Measurements from ENCODE around the gene RRP12. TPM values are rescaled to one million over a fixed set of nuclear protein-coding genes. Genes with fewer than 3 reads are reported as not detected.

RRP12 gene
- total and polyA plus RNA-seq, 12 donors: 11.1 to 46.6 (median 22.3) TPM

DNA sequence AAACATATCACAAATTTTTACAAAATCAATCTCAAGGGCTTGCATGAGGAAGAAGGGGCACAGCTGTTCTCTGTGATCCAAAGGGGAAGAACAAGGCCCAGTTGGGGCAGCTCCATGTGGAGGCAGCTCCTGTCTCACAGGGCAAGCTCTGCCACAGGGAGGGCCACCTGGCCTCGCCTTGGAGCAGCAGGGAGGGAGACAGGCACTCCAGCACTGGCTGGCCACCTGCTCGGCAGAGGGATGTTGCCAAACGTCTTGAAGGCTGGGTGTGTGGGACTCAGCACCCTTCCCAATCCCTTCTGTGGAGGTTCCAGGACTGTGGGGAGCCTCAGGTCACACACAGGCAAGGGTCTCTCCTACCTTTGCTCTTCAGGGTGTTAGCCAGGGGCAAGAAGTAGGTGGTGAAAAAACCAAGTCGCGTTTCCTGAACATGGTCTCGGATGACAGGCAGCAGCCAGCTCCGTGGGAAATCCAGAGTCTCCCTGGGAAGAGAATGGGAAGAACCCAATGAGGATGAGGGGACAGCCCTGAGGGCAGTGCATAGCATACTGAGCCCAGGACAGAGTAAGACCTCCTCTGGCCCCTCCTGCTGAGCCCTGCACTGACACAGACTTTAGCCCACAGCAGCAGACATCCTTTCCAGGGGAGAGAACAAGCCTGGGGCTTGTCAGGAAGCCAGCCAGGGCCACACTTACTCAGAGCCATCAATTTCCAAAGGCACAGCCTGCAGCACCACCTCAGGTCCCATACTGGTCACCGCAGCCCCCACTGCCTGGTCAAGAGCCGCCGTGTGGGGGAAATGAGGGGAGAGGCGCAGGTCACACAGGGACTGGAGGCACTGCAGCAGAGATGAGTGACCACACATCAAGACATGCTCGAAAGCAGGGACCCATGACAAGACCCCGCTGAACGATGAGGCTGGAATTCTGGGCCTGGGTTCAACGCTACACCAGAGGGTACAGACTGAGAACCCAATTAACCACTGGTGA, 21.9 kb downstream of the RRP12 start:
- no peaks in the 10 kb centered on the region for H3K9me3 ChIP-seq
- intact Hi-C loops (cut with DNase I): no loop called here
- TF ChIP-seq, protein P1, sequence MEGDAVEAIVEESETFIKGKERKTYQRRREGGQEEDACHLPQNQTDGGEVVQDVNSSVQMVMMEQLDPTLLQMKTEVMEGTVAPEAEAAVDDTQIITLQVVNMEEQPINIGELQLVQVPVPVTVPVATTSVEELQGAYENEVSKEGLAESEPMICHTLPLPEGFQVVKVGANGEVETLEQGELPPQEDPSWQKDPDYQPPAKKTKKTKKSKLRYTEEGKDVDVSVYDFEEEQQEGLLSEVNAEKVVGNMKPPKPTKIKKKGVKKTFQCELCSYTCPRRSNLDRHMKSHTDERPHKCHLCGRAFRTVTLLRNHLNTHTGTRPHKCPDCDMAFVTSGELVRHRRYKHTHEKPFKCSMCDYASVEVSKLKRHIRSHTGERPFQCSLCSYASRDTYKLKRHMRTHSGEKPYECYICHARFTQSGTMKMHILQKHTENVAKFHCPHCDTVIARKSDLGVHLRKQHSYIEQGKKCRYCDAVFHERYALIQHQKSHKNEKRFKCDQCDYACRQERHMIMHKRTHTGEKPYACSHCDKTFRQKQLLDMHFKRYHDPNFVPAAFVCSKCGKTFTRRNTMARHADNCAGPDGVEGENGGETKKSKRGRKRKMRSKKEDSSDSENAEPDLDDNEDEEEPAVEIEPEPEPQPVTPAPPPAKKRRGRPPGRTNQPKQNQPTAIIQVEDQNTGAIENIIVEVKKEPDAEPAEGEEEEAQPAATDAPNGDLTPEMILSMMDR (IDR thresholded peaks at IDR 0.05): no peak
- no peak overlapping the region for H3K4me3 ChIP-seq
- H3K36me3 ChIP-seq: peaks cover 0 to 97% (median 23%) of the 10 kb centered on the region in 9 donors
- ATAC-seq (peak in 2 of 8 donors; percentile 24 to 51), DNase-seq (no peak)
- WGBS, 2 donors: 77 to 81% methylated on average over 15 of the region's 15 CpGs
- H3K4me1 ChIP-seq: no peaks in the 10 kb centered on the region
- no peaks in the 10 kb centered on the region for H3K27me3 ChIP-seq
- no peak overlapping the region for H3K27ac ChIP-seq

DNA sequence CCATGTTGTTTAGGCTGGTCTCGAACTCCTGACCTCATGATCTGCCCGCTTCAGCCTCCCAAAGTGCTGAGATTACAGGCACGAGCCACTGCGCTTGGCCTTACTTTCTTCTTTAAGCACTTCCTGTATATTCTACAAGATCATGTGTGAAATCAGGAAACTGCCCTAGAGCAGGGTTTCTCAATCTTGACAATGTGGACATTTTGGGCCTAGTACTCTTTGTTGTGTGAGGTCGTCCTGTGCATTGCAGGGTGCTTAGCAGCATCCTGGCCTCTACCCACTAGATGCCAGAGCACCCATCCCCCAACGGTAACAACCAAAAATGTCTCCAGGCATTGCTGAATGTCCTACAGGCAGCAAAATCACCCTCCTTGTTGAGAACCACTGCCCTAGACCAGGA, 24.7 kb downstream of the RRP12 start:
- H3K4me1 ChIP-seq: peaks cover 0 to 24% (median 0%) of the 10 kb centered on the region in 9 donors
- peak overlapping the region in 1 of 10 donors; percentile 63 for H3K27ac ChIP-seq
- H3K36me3 ChIP-seq: peaks cover 0 to 99% (median 46%) of the 10 kb centered on the region in 9 donors
- DNase-seq (no peak), ATAC-seq (peak in 1 of 8 donors; percentile 23)
- H3K27me3 ChIP-seq: no peaks in the 10 kb centered on the region
- no peaks in the 10 kb centered on the region for H3K9me3 ChIP-seq
- intact Hi-C loops (cut with DNase I): no loop called here
- 78 to 95% methylated on average over 6 of the region's 6 CpGs for WGBS, 2 donors
- H3K4me3 ChIP-seq: no peak overlapping the region
- TF ChIP-seq, protein P1 (IDR thresholded peaks at IDR 0.05): no peak

DNA sequence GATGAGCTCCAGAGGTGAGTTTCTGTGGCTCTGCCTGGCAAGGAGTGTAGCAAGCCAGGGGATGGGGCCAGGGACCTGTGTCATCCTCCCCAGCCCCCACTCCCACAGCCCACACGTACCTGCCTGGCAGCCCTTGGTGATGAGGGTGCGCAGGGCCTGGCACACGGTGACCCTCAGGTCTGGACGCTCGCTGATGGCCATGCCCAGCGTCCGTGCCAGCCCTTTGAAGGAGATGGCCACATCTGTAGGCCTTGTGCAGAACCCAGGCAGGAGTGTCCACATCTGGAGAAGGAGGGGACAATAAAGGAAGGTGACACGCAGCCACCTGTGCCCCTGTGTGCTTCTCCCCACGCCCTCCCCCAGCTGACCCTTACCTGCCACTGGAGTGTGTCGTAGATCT, 27.7 kb downstream of the RRP12 start:
- no peaks in the 10 kb centered on the region for H3K27me3 ChIP-seq
- WGBS, 2 donors: 96 to 97% methylated on average over 10 of the region's 10 CpGs
- H3K9me3 ChIP-seq: no peaks in the 10 kb centered on the region
- H3K36me3 ChIP-seq: peaks cover 0 to 99% (median 58%) of the 10 kb centered on the region in 9 donors
- TF ChIP-seq, protein P1 (IDR thresholded peaks at IDR 0.05): no peak
- peaks cover 0 to 24% (median 0%) of the 10 kb centered on the region in 9 donors for H3K4me1 ChIP-seq
- peak in 1 of 8 donors; percentile 42 for ATAC-seq
- no peak for DNase-seq
- peak overlapping the region in 1 of 10 donors; percentile 56 for H3K27ac ChIP-seq
- intact Hi-C loops (cut with DNase I): no loop called here
- H3K4me3 ChIP-seq: no peak overlapping the region

DNA sequence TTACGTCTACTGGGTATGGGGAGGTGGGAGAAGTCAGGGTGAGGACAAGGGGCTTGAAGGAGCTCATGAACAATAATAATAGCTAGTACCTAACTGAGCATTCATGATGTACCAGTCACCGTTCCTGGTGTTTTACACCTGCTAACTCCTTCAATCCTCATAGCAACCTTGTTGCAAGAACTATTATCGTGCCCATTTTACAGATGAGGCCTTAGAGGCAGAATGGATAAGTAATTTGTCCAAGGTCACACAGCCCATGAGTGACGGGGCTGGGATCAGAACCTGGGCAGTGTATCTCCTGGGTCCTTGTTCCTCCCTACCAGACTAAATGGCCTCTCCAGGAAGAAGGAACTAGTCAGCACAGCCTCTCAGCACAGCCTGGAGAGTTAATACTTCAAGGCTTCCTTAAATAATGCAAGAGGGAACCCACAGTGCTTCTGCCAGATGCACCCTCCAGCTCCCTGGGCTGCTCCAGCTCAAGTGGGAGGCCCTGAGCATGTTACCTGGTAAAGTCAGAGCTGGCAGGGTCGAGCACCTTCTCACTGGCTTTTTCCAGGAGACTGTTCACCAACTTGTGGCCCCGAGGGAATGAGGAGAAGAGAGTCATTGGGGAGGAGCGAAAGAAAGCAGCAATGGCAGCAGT, 28.8 kb downstream of the RRP12 start:
- peak in 1 of 8 donors; percentile 31 for ATAC-seq
- Histone ChIP-seq H3K36me3 (peaks cover 0 to 97% (median 55%) of the 10 kb centered on the region in 9 donors), H3K9me3 (no peaks in the 10 kb centered on the region), H3K4me1 (peaks cover 0 to 25% (median 0%) of the 10 kb centered on the region in 9 donors), H3K27me3 (no peaks in the 10 kb centered on the region), H3K27ac (peak overlapping the region in 1 of 10 donors; percentile 56), H3K4me3 (no peak overlapping the region)
- no peak for DNase-seq
- TF ChIP-seq, protein P1 (IDR thresholded peaks at IDR 0.05): no peak
- intact Hi-C loops (cut with DNase I): no loop called here
- 95 to 96% methylated on average over 7 of the region's 7 CpGs for WGBS, 2 donors

Data from heart right ventricle (tissue), 16 donors.